Neural progenitor cell (in vitro differentiated cells): Measurements from ENCODE around the gene LEKR1. TPM values are rescaled to one million over a fixed set of nuclear protein-coding genes. Genes with fewer than 3 reads are reported as not detected.

Source experiments
- DNase-seq: peaks from one replicate; pipeline ENCODE4 v3.0.0-alpha.2; 2016; ENCODE audit warnings: low spot score
- H2AFZ ChIP-seq: fragments of 200-600 bp; sonication (generic); replicated peaks from 2 replicates; pipeline ENCODE4 v1.6.1; 2016; ENCODE audit warnings: antibody characterized with exemption
- H3F3A ChIP-seq: fragments of 200-600 bp; sonication (generic); 2 replicates; pipeline ENCODE4 v1.6.1; 2016; ENCODE audit warnings: antibody characterized with exemption, low read depth
- H3K27ac ChIP-seq: fragments of 200-600 bp; sonication (generic); 2 replicates; pipeline ENCODE4 v1.5.1; 2016; ENCODE audit warnings: mild to moderate bottlenecking
- H3K27me3 ChIP-seq: fragments of 200-600 bp; sonication (generic); 2 replicates; pipeline ENCODE4 v1.6.1; 2016; ENCODE audit warnings: mild to moderate bottlenecking, moderate library complexity
- H3K36me3 ChIP-seq: fragments of 200-600 bp; sonication (generic); 2 replicates; pipeline ENCODE4 v1.5.1; 2016
- H3K4me1 ChIP-seq: fragments of 200-600 bp; sonication (generic); 2 replicates; pipeline ENCODE4 v1.6.1; 2016; ENCODE audit warnings: mixed run types
- H3K4me2 ChIP-seq: fragments of 200-600 bp; sonication (generic); 2 replicates; pipeline ENCODE4 v1.6.1; 2016
- H3K4me3 ChIP-seq: fragments of 200-600 bp; sonication (generic); 2 replicates; pipeline ENCODE4 v1.5.1; 2016
- H3K79me2 ChIP-seq: fragments of 200-600 bp; sonication (generic); 2 replicates; pipeline ENCODE4 v1.6.1; 2016; ENCODE audit warnings: low read depth
- H3K9ac ChIP-seq: fragments of 200-600 bp; sonication (generic); 2 replicates; pipeline ENCODE4 v1.6.1; 2016
- H3K9me3 ChIP-seq: fragments of 200-600 bp; sonication (generic); 2 replicates; pipeline ENCODE4 v1.5.1; 2016; ENCODE audit warnings: low read depth
- H4K20me1 ChIP-seq: fragments of 200-600 bp; sonication (generic); 2 replicates; pipeline ENCODE4 v1.6.1; 2016; ENCODE audit warnings: low read depth
- H3K27ac Mint-ChIP-seq: 3 replicates; pipeline ENCODE4 v1.8.0; 2021; ENCODE audit warnings: mixed read lengths
- H3K27me3 Mint-ChIP-seq: 2 replicates; pipeline ENCODE4 v1.8.0; 2022; ENCODE audit warnings: low read depth, mild to moderate bottlenecking, inconsistent platforms, moderate library complexity, mixed read lengths; ENCODE audit not compliant: insufficient read depth
- H3K36me3 Mint-ChIP-seq: 3 replicates; pipeline ENCODE4 v1.8.0; 2021; ENCODE audit warnings: mixed read lengths
- H3K4me1 Mint-ChIP-seq: 3 replicates; pipeline ENCODE4 v1.8.0; 2021; ENCODE audit warnings: mixed read lengths
- H3K4me3 Mint-ChIP-seq: 3 replicates; pipeline ENCODE4 v1.8.0; 2021; ENCODE audit warnings: mild to moderate bottlenecking, moderate library complexity, mixed read lengths
- H3K9me3 Mint-ChIP-seq: 3 replicates; pipeline ENCODE4 v1.8.0; 2020; ENCODE audit warnings: mixed read lengths
- EZH2 ChIP-seq: fragments of 200-600 bp; sonication (generic); IDR thresholded peaks from 2 replicates; pipeline ENCODE4 v1.6.1; 2017; ENCODE audit warnings: antibody characterized with exemption, mild to moderate bottlenecking, moderate library complexity
- EZH2phosphoT487 ChIP-seq: fragments of 200-600 bp; sonication (generic); IDR thresholded peaks from 2 replicates; pipeline ENCODE4 v1.6.1; 2017; ENCODE audit warnings: antibody characterized with exemption
- total RNA-seq: library from RNA; depleted of rRNA; stranded (reverse); fragments of >200 nt; gene quantifications from 2 replicates; pipeline ENCODE4 v1.2.3, GENCODE V29; 2015; ENCODE audit warnings: low replicate concordance
- TF ChIP-seq, protein P1 (sequence below): fragments of 200-600 bp; sonication (generic); IDR thresholded peaks from 2 replicates; pipeline ENCODE4 v1.5.1; 2017; ENCODE audit warnings: antibody characterized with exemption, mild to moderate bottlenecking

The LEKR1 gene
- total RNA-seq: 0.56 and 1.9 TPM in 2 replicates

DNA sequence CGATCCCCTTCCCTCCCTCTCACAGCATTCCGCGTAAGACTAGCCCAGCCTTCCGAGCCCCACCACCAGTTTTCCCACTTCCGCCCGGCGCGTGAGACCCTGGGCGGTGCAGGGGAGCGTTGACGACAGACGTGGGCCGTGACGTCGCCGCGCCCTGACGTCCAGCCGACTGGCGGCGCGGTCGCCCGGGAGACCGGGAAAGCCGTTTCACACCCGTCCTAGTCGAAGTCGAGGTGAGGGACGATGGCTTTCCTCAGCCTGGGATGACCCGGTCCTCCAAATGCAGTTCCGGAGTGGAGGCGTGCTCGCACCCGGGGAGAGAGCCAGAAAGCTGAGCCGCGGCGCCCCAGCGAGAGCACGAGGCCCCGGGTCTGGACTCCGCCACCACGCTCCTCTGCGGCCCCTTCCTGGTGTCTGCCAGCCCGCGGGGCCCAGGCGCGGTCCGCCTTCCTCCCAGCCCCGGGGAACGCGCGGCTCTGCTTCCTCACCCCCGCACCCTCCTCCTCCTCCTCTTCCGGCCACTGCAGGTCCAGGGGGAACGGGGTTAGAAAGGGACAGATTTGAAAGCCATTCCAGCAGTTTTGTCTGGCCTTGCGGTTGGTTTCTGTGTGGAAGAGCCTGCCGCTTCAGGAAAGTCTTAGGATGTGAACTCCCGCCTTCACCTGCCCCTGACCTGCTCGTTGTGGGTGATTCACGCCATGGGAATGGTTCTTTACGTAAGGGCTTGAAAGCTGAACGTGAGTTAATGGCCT is at the start of gene LEKR1:
LEKR1 (plus strand) TSS at position 210 of the 752 bp plus-strand sequence. CDS start 2,977 bp downstream, outside the sequence.
- Mint-ChIP-seq H3K27me3 (peaks cover 7% of the 10 kb centered on the region), H3K36me3 (no peaks in the 10 kb centered on the region)
- no peak within 1 kb of the TSS for H3K27ac ChIP-seq

DNA sequence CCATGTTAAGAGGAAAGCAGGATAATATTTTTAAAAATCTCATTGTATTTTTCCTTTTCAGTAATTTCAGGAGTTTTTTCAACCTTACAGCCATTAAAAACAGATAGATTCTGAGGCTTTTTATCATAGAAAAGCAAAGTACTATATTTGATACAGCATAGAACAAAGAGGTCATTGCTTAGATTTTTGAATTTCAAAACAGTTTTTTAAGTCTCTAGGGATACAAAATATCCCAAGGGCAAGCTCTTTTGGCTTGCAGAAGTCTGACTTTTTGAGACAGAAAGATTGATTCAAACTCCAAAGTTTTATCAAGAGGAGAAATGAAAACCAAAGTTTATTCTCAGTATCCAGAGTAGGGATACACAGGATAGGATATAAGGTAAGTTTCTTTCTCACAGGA is 49.3 kb upstream of the LEKR1 start:
- Histone ChIP-seq H3F3A (no peaks in the 10 kb centered on the region), H4K20me1 (no peaks in the 10 kb centered on the region), H3K4me2 (no peak overlapping the region), H3K27ac (no peak overlapping the region), H3K4me3 (no peak overlapping the region), H3K79me2 (no peaks in the 10 kb centered on the region), H3K27me3 (no peaks in the 10 kb centered on the region), H3K9ac (no peak overlapping the region), H3K36me3 (no peaks in the 10 kb centered on the region), H3K4me1 (no peaks in the 10 kb centered on the region), H2AFZ (no peak overlapping the region), H3K9me3 (no peaks in the 10 kb centered on the region)
- TF ChIP-seq EZH2 (no peak), EZH2phosphoT487 (no peak)
- TF ChIP-seq, protein P1, sequence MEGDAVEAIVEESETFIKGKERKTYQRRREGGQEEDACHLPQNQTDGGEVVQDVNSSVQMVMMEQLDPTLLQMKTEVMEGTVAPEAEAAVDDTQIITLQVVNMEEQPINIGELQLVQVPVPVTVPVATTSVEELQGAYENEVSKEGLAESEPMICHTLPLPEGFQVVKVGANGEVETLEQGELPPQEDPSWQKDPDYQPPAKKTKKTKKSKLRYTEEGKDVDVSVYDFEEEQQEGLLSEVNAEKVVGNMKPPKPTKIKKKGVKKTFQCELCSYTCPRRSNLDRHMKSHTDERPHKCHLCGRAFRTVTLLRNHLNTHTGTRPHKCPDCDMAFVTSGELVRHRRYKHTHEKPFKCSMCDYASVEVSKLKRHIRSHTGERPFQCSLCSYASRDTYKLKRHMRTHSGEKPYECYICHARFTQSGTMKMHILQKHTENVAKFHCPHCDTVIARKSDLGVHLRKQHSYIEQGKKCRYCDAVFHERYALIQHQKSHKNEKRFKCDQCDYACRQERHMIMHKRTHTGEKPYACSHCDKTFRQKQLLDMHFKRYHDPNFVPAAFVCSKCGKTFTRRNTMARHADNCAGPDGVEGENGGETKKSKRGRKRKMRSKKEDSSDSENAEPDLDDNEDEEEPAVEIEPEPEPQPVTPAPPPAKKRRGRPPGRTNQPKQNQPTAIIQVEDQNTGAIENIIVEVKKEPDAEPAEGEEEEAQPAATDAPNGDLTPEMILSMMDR: no peak
- H3K4me3 Mint-ChIP-seq: no peak overlapping the region
- no peaks in the 10 kb centered on the region for H3K27me3 Mint-ChIP-seq
- no peaks in the 10 kb centered on the region for H3K36me3 Mint-ChIP-seq
- DNase-seq: no peak
- no peaks in the 10 kb centered on the region for H3K4me1 Mint-ChIP-seq
- no peak overlapping the region for H3K27ac Mint-ChIP-seq
- H3K9me3 Mint-ChIP-seq: no peaks in the 10 kb centered on the region

More for the DNA sequence above, at the start of gene LEKR1:
- Mint-ChIP-seq H3K4me3 (peak within 1 kb of the TSS; percentile 83), H3K27ac (peak within 1 kb of the TSS; percentile 88), H3K9me3 (no peaks in the 10 kb centered on the region), H3K4me1 (peaks cover 16% of the 10 kb centered on the region)
- no peaks in the 10 kb centered on the region for H4K20me1 ChIP-seq
- TF ChIP-seq, protein P1: no peak
- TF ChIP-seq EZH2 (peak; percentile 27), EZH2phosphoT487 (no peak)
- H3K9me3 ChIP-seq: no peaks in the 10 kb centered on the region
- no peak within 1 kb of the TSS for H3K9ac ChIP-seq
- H3K4me1 ChIP-seq: peaks cover 15% of the 10 kb centered on the region
- no peaks in the 10 kb centered on the region for H3K79me2 ChIP-seq
- peak within 1 kb of the TSS; percentile 83 for H3K4me2 ChIP-seq
- H3K27me3 ChIP-seq: peaks cover 21% of the 10 kb centered on the region
- DNase-seq: peak; percentile 83
- H3F3A ChIP-seq: peaks cover 15% of the 10 kb centered on the region
- H3K36me3 ChIP-seq: no peaks in the 10 kb centered on the region
- H3K4me3 ChIP-seq: peak within 1 kb of the TSS; percentile 51
- peak within 1 kb of the TSS; percentile 77 for H2AFZ ChIP-seq

DNA sequence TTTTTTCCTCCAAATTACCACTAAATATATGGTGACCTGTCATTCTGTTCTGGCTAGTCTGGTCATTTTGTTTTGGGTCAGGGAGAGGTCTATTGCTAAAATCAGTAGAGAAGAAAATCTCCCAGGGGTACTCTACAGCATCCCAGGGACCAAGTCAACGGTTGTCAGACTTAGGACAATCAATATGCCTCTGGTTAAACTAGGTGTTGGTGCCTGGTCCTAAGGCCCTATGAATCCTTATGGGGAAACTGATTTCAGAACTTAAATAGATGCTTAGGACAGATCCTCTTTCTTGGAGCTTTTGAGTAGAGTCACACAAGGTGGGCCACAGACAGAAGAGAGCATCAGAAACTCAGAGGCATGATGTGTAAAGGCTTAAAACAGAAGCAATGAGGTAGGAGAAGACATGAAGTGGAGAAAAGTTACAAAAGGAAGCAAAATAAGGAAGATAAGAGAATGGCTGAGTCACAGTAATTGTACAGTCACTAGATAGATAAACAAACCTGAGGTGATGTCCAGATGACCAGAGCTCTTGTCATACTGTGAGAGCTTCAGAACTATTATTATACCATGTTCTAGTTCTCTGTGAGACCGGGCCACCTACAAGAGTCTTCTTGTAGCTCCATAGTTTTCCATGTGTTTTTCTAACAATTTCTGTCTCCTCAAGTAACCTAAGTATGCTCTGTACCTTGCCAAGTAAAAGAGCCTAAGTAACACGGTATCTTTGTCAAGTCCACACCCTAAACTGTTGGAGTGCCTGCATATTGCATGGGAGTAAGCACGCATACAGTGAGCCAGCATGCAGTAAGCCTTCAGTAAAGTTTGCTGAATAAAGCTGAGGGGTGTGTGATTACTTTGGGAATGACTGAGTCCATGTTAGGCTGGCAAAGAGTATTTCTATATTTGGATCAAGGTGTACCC is 44.6 kb upstream of the LEKR1 start:
- no peaks in the 10 kb centered on the region for H3K9me3 ChIP-seq
- no peak overlapping the region for H3K27ac ChIP-seq
- no peaks in the 10 kb centered on the region for H3K36me3 Mint-ChIP-seq
- no peaks in the 10 kb centered on the region for H3K27me3 ChIP-seq
- H3K9me3 Mint-ChIP-seq: no peaks in the 10 kb centered on the region
- H3K27me3 Mint-ChIP-seq: no peaks in the 10 kb centered on the region
- H2AFZ ChIP-seq: no peak overlapping the region
- no peak for TF ChIP-seq EZH2phosphoT487
- no peak overlapping the region for H3K4me2 ChIP-seq
- H3K4me1 ChIP-seq: no peaks in the 10 kb centered on the region
- no peak for DNase-seq
- no peaks in the 10 kb centered on the region for H3K36me3 ChIP-seq
- no peaks in the 10 kb centered on the region for H4K20me1 ChIP-seq
- no peak overlapping the region for H3K9ac ChIP-seq
- no peaks in the 10 kb centered on the region for H3K4me1 Mint-ChIP-seq
- H3K79me2 ChIP-seq: no peaks in the 10 kb centered on the region
- H3K27ac Mint-ChIP-seq: no peak overlapping the region
- H3K4me3 Mint-ChIP-seq: no peak overlapping the region
- no peak overlapping the region for H3K4me3 ChIP-seq
- H3F3A ChIP-seq: no peaks in the 10 kb centered on the region
